GM21737 (cell line): Measurements from ENCODE around the gene GJA3.

Source experiments
- ATAC-seq: cut with Tn5 transposase; IDR thresholded peaks from one replicate; pipeline ENCODE4 v1.9.1; 2021; ENCODE audit warnings: mild to moderate bottlenecking, moderate library complexity; ENCODE audit not compliant: unreplicated experiment

GJA3 gene

GRCh38 chr13:20130652-20131051, 30.2 kb downstream of the GJA3 start:
- no peak for ATAC-seq

- ATAC-seq = no peak
Measured at GRCh38 chr13:20130012-20130411, 30.8 kb downstream of the GJA3 start.

- ATAC-seq = no peak
Measured at GRCh38 chr13:20129076-20129475, 31.8 kb downstream of the GJA3 start.

GRCh38 chr13:20128459-20128931, 32.4 kb downstream of the GJA3 start:
- ATAC-seq = peak; percentile 10

GRCh38 chr13:20127562-20128458, 33.0 kb downstream of the GJA3 start:
- peak; percentile 67 for ATAC-seq

- ATAC-seq = peak; percentile 15
Measured at GRCh38 chr13:20127262-20127561, 33.6 kb downstream of the GJA3 start.

GRCh38 chr13:20126541-20127261, 34.2 kb downstream of the GJA3 start:
- ATAC-seq = no peak

GRCh38 chr13:20125783-20126165, 35.1 kb downstream of the GJA3 start:
- ATAC-seq = no peak

- ATAC-seq = no peak
Measured at GRCh38 chr13:20125129-20125782, 35.6 kb downstream of the GJA3 start.

GRCh38 chr13:20124303-20124702, 36.5 kb downstream of the GJA3 start:
- no peak for ATAC-seq

GRCh38 chr13:20121159-20121525, 39.7 kb downstream of the GJA3 start:
- ATAC-seq = no peak

- no peak for ATAC-seq
Measured at GRCh38 chr13:20119960-20120359, 40.9 kb downstream of the GJA3 start.

- ATAC-seq = peak; percentile 28
Measured at GRCh38 chr13:20118268-20119140, 42.3 kb downstream of the GJA3 start.

GRCh38 chr13:20116213-20116612, 44.6 kb downstream of the GJA3 start:
- no peak for ATAC-seq

GRCh38 chr13:20114066-20114610, 46.7 kb downstream of the GJA3 start:
- ATAC-seq = no peak

GRCh38 chr13:20109037-20109436, 51.8 kb downstream of the GJA3 start:
- ATAC-seq = no peak

- no peak for ATAC-seq
Measured at GRCh38 chr13:20106742-20107141, 54.1 kb downstream of the GJA3 start.

GRCh38 chr13:20105161-20105689, 55.6 kb downstream of the GJA3 start:
- no peak for ATAC-seq

GRCh38 chr13:20102525-20103180, 58.2 kb downstream of the GJA3 start:
- ATAC-seq = no peak
